ENCODE measurements around the gene PRICKLE2.

PRICKLE2 gene

DNA sequence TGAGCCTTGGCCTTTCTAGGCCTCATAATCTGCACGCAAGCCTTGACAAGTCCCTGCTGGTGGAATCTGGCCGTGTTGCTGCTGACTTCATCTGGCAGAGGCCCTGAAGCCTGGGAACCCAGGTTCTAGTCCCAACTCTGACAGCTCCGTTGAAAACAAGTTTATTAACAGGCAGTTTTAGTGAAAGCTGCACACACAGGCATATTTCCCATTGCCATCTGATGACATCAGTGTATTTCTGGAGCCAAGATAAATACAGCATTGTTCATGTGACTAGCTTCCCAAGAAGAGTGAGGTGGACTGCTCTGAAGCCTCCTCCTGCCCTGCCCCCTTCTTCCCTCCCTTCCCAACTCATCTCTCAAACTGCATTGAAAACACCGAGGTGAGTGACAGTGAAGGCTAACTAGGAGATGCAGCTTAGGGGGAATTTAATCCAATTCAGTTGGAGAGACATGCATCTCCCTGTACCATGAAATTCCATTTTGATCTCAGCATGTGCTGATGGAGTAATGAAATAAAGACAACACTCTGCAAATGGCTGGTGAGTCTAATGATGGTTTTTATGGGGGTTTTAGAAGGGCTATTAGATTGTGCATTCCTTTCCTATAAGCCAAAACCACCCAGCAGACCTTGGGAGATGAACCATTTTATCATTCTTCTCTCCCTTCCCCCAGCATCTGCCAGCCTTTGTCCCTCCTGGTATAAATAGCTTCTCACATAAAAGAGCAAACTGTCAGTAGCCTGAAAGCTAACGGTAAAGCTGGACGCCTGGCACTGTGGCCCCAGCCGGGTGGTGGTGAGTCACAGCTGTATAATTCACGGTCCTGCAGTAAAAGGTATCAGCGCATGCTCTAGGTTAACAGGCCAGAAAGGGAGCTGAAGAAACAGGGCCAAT is 38.0 kb downstream of the PRICKLE2 start:
- DNase-seq, result no peak

DNA sequence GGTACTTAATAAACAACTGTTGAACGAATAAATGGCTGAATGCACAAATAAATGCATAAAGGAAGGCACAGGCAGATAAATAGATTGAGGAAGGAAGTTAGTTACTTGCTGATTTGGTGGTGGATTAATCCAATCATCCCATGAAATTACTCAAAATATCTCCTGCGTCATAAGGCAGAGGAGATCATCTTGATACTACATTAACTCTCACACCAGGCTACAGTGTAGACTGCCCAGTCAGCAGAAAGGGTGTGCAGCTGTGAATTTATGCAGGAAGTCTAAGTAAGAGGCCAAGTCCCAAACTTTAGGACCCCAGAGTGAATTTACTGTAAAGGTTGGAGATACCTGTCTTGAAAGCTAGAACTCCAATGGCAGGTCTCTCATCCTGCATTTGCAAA is 38.6 kb downstream of the PRICKLE2 start:
- DNase-seq, result no peak

DNA sequence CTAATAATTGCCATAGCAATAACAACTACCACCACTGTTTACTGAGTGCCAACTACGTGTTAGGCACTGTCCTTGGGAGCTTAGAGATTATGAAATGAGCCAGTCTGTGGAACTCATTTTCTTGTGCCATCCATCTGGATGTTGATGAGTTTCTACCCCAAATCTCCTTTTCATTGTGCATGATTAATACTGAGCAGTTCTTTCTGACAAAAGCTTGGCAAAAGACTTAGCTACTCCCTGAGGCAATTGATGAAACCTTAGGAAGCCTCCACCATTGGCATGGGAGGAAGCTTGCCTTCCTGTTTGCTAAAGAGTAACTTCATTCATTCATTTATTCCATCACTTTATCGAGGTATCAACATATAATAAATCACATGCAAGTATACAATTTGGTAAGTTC is 39.8 kb downstream of the PRICKLE2 start:
- no peak for DNase-seq

DNA sequence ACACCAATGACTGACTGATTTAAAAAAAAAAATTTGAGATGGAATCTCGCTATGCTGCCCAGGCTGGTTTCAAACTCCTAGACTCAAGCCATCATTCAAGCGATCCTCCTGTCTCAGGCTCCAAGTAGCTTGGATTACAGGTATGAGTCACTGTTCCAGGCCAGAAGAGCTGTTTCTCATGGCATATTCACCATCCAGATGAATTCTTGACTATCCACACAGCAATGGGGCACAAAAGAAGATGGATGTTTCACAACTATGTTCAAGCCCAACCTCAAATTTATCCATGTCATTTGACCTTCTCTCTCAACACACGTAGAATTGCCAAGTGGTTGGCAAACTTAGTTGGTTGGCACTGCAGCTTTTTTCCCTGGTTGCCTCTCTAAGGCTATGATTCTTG is 40.6 kb downstream of the PRICKLE2 start:
- no peak for DNase-seq

DNA sequence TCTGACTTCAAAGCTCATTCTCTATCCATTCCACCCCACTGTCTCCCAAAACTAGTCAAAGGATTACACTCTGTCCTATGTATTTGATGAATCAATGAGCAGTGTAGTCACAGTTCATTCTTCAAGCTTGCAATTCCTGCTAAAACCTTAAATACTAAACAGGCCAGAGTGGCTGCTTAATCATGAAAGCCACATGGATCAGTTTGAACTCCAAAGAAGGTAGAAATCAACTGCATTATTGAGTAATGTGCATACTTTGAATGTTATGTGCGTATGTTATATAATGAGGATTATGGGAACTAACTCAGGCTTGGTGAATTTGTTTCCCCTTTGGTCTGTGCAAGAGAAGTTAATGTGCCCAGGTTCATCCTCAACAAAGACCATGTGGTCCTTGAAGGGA is 45.4 kb downstream of the PRICKLE2 start:
- DNase-seq, result no peak

DNA sequence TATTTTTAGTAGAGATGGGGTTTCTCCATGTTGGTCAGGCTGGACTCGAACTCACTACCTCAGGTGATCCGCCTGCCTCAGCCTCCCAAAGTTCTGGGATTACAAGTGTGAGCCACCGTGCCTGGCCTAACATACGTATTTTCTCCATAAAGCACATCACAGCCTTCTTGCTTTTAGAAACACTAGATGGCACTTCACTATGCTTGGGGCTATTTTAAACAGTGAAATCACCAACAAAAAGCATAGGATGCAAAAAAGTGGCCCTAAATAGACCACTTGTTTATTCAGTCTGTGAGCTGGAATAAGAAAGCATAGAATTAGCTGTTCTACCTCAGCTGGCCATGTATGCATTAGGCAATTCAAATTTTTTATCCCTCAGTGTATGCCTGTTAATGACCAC is 46.0 kb downstream of the PRICKLE2 start:
- DNase-seq, result no peak

DNA sequence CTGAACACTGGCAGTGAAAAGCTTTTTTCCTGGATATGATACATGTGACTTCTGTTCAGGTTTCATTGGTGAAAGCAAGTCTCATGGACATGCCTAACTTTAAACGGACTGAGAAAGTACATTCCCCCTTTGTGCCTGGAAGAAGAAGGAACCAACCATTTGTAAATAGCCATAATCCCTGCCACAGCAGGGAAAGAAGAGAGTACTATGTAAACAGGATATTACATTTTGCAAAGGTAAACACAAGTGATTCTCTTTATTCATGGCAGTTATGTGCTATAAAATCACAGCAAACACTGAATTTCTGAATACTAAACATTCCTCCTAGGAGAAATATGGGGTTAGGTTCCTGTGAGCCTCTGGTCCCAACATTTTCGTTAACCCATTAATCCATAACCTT is 46.8 kb downstream of the PRICKLE2 start:
- DNase-seq, result no peak

DNA sequence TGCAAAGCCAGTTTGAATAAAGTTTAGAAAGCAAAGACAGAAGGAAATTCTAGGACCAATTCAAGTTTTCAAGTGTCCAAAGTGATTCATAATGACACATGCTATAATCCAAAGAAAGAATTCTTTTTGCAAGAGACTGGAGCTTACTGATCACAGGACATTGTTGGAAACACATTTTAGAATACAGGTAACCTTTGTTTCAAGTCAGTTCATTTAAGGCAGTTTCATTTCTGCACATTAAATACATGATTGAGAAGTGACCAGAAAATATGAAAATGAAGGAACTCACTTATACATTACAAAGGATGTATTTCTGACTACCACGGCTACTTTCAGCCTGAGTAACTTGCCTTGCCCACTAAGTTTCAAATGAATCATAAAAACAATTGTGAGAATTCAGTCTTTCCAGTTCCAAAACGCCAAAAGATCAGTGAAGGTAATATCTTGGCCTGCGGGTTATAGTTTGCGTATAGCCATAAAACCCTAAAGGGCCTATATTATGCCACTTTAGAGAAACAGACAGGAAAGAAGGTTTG is 48.7 kb downstream of the PRICKLE2 start:
- DNase-seq, result no peak

DNA sequence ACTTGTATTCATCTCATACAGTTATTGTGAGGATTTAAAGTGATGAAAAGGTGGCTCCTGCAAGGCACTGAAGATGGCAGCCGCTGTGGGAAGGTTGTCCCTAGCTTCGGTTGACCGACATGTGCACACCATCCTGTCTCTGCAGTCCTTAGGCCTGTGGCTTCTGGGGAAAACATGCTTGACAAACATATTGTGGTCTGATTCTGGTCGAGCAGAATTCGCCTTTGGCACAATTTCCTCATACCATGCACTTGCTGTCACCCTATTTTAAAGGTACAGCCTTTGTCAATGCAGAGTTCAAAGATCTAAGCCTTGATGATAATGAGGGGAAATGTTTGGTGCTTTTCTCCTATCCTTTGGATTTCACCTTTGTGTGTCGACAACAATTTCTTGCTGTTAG is 50.9 kb downstream of the PRICKLE2 start:
- no peak for DNase-seq

DNA sequence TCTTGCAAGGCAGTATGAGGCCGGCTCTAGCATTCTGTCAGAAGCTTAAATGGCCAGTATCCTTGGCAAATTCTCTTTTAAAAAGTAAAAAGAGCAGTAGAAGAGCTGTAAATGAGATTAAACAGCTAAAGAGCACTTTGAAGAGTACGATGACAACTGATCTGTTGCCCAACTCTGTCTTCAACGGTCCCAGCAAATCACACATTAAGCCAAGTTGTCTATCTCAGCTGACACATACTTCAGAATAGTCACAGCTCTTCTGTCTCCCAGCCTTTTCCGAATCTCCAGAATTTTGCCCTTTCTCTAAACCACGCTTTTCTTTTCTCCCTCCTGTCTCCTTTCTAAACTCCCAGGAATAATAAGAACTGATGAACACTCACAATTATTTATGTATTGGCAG is 51.7 kb downstream of the PRICKLE2 start:
- no peak for DNase-seq

DNA sequence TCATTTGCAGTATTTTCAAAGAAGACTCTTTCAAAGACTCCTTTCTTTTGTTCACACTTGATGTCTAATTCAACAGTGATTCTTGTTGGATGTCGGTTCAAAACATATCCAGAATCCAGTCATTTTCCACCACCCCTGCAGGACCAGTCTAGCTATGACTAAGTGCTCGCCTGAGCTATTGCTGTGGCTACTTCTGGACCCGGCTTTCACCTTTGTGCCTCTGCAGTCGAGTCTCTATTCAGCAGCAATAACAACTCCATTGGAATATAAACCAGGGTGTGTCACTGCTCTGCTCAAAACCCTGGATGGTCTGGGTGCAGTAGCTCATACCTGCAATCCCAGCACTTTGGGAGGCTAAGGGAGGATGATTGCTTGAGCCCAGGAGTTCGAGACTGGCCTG is 55.0 kb downstream of the PRICKLE2 start:
- DNase-seq, result no peak

DNA sequence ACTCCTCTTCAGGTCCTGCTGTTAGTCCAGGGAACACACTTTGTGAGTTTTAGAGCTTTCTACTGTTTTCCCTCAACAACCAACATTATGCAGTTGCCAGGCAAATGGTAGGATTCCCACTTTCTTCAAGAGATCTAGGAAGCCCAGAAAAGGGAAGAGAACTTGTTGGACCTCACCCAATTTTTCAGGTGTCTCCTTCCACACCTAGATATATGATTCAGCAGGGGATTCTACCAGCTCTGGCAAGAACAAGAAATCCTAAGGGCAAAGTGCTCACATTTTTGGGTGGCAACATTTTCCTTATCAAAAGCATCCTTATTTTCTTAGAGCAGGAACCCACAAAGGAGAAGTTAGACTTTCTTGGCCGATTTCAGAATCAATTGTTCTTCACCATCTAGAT is 57.4 kb downstream of the PRICKLE2 start:
- DNase-seq, result no peak

DNA sequence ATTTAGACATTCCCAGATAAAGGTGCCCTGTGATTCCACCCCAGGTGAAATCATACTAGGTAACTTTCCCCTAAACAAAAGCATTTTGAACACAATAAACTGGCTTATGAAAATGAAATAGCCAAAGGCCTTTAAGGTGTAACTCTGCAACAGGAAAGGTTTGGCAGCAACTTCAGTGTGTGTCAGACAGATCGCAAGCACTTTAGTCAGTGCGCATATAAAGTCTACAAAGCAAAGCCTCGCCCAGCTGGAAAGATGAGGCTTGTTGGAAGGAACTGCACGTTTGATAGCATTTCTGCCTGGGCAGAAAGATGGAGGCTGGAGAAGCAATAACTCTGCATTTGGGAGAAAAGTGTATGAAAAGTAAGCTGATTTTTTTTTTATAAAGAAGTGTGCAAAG is 57.9 kb downstream of the PRICKLE2 start:
- no peak for DNase-seq

DNA sequence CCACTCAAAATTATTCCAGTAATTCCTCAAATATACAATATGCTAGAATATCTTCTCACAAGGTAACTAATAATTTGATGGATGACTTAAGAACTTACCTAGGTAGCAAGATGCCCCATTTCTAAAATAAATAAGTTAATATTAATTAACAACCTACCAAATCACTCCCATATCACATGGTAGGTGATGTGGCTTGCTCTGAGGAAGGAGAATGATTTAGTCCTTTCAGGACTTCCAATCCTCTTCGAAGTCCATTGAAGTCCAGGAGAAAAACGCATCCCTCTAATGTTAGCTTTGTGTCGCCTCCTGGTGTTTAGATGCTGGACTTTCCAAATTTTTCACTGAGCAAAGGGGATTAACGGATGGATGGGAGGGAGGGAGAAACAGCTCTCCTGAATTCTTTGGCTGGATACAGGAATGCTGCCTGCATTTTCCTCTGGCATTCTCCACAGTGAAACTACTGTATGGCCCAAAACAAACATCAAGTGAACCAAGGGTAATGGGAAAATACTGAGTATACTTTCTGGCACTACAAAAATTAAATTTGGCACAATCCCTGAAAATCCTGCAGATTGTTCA is 58.6 kb downstream of the PRICKLE2 start:
- DNase-seq, result no peak

DNA sequence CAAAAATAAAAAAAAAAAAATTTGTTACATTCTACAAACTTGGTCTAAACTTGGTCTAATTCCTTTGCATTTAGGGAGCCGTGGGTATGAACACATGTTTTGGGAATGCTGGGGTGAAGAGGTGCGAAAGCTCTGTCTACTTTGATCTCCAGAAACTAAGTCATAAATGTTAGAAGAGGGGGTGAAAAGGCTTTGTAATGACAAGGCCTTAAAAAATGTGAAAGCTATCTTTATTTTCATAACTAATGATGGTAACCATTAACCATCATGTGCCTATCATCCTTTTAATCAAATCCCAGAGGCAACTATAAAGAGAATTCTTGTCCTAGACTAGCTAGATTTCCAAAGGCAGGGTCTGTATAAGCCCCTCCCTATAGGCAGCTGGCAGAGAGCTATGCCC is 60.9 kb downstream of the PRICKLE2 start:
- no peak for DNase-seq

DNA sequence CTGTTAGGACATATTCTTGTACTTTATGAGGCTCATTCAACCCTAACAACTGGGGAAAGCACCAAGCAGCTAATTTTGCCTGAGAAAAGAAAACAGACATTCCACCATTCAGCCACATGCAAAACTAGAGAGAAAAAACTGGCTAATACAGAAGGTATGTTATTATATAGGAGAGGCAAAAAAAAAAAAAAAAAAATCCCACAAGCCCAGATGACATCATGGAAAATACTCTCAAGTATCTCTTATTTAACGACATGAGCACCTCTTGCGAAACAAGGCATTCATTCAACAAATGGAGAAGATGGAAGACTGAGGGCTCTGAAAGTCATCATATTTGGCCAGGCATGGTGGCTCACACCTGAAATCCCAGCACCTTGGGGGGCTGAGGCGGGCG is 61.5 kb downstream of the PRICKLE2 start:
- DNase-seq, result no peak

DNA sequence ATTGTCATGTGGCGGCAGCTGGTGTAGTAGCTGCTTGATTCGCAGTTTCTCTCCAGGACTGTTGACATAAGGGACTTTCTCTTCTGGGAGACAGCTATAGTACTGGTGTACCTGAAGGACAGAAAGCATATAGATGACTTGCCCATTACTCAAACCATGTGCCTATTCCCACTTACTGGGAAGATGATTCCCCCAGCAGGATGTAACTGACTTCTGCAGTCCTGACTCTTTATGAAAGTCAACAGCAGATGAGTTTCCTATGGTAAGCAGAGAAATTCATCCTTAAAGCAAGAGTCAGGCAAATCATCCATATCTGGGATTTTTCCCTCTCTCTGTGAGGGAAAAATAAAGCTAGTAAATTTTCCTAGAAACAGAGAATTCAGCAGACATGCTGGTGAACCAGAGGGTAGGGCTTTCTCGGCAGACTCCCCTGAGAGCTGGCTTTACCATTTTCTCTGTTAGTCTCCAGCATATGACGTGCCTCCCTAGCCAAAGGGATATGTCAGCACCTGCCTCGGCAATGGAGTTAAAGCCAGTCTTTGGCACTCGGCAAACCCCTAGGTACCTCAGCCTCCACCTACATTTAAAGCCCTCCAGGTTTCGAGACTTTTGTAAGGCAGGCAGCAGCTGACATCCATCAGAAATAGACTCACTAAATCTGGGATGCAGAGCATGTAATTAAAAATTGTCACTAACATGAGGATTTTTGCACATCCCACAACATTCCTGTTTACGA is 62.1 kb downstream of the PRICKLE2 start:
- DNase-seq, result no peak

DNA sequence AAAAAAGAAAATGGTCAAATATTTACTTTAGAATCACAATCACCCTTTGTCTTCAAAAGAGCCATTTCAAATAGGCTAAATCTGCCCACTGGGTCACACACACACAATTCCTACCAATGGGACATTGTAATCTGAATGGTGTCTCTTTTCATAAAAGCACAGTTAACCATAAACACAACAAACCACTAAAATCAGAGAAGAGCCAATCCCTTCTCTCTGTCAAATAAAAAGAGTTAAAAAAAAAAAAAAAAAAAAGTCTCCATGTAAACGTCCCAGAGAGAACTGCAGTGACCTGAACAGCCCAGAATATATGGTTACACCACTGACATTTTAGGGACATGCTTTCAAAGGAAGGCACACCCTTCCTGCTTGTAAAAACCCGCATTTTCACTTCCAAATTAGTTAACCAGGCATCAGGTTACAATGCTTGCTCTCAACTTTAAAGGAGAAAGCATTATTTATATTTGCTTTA is 63.7 kb downstream of the PRICKLE2 start:
- no peak for DNase-seq

DNA sequence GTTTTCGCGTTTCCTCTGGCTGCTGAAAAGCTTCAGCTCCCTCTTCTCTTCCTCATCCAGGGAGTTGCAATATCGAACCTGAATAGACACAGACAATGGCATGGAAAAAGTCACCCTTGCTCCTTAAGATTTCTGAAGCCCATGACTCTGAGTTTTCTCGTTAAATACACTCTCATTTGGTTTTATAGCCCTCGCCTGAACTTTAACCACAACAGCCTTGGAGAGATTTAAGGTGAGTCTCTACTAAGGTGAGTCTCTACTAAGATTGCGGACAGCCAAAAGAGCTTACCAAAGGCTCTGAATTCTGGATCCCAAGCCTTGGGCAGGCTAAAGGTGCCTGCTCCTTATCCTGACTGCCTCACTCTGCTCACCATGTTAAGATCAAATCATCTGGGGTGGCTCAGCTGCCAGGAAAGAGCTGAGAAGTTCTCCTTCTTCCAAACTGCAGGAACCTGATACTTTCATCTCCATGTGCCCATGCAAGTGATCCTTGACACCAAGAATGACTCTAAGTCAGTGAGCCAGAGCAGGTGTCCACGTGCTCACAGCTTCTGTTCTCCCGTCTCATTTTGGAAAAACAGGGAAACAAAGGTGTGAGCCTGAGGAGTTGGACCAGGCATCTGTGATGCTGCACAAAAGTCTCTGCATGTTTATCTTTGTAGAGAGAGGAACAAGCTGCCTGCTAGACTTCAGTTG is 65.1 kb downstream of the PRICKLE2 start:
- DNase-seq, result no peak

DNA sequence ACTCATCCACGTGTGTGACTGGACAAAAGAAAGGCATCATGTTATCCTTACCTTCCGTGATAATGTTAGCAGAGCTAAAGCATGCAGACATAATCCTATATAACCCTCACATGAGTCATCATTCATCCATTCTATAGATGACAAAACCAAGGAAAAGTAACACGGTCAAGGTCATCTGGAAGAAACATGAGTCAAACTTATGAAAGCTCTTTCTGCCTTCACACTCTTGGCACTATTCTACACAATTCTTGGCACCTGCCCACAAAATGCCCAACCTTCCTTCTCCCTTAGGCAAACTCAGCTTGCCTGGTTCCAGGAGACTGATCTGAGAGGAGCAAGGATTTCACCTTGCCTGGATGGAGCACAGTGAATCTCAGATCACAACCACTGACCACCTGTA is 66.9 kb downstream of the PRICKLE2 start:
- no peak for DNase-seq

DNA sequence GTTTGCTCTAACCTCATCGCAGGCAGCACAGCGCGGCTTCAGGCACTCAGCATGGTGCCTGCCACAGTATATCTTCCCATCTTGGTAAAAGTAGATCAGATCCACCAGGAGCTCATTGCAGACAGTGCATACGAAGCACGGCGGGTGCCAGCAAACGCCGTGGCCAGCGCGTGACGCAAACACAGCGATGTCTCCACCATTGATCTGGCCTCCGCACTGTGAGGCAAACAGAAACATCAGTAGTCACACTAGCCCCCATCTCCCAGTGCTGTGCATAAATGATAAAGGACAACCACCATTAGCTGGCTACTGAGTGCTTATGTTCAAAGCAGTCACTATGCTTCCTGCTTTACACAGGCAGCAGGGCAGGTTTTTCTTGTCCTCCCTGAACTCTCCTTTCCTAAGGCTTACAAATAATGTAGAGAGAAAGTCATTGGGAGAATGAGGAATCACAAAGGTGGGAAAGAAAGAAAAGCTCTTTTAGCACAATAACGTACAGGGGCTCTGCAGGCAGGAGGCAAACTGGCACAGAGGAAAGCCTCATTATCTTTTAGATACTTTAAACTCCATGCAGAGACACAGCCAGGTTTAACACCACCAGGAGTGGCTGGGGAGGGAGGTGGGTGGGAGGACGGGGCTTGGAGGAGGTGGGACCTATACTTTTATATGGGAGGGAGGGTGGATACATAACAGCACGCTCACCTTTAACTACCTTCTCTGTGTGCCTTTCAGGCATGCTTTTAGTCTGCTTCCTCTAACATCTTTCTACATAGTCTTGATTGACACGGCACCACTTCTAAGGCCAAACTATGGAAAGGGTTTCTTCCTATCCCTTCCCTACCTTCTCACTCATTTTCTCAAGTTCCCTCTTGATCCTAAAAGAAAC is 67.9 kb downstream of the PRICKLE2 start:
- no peak for DNase-seq

DNA sequence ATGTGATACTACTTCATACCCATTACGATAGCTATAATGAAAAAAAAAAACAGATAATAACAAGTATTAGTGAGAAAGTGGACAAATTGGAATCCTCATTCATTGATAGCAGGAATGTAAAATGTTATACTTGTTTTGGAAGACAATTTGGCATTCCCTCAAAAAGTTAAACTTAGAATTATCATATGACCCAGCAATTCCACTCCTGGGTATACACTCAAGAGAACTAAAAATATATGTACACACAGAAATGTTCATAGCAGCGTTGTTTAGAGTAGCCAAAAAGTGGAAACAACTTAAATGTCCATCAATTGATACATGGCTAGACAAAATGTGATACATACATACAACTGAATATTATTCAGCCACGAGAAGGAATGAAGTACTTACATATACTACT is 69.9 kb downstream of the PRICKLE2 start:
- no peak for DNase-seq
